ENCODE measurements around the gene INPP5B.

DNA sequence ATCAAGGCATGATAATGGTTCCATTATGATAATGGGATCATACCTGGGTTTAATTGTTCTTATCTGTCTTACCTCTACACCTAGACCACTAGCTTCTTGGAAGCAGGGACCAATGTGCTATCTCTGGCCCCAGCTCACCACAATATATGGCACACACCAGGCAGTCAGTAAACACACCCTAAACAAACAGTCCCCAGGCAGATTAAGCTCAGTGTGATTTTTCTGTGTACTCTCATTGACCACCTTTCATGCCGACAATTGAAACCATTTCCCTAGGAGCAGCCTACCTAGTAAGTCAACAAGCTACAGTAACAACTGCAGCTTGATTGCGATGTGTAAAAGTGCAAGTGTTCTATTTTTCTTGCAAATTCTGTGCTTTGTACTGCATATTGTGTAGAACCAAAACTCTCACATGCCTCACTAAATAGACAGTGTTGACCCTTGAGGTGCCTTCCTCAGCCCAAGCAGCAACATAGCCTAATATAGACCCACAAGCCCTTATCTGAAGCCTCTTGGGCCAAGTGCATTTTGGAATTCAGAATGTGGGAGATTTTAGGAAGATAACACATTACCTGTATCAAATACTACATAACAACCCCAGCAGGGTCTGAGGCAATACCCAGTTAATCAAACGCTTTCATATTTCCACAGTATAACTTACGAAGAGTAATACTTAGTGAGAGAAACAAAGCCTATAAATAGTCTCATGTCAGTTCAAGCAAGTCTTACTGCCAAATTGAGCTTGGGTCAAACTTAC, 32.0 kb downstream of the INPP5B start:
- no peak for TF ChIP-seq EZH2phosphoT487 (IDR thresholded peaks at IDR 0.05; ENCODE audit: borderline replicate concordance, low read length)
- TF ChIP-seq, protein P1, sequence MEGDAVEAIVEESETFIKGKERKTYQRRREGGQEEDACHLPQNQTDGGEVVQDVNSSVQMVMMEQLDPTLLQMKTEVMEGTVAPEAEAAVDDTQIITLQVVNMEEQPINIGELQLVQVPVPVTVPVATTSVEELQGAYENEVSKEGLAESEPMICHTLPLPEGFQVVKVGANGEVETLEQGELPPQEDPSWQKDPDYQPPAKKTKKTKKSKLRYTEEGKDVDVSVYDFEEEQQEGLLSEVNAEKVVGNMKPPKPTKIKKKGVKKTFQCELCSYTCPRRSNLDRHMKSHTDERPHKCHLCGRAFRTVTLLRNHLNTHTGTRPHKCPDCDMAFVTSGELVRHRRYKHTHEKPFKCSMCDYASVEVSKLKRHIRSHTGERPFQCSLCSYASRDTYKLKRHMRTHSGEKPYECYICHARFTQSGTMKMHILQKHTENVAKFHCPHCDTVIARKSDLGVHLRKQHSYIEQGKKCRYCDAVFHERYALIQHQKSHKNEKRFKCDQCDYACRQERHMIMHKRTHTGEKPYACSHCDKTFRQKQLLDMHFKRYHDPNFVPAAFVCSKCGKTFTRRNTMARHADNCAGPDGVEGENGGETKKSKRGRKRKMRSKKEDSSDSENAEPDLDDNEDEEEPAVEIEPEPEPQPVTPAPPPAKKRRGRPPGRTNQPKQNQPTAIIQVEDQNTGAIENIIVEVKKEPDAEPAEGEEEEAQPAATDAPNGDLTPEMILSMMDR (conservative IDR thresholded peaks at IDR 0.05; ENCODE audit: low read depth, low read length): no peak

All from PC-3 (cell line).